GM19467 (cell line): Measurements from ENCODE around the gene CCDC106.
A peak's percentile ranks its signal among the peaks of the same experiment; 100 is the strongest.

Source experiments
- ATAC-seq: cut with Tn5 transposase; IDR thresholded peaks from one replicate; pipeline ENCODE4 v1.9.1; 2021; ENCODE audit warnings: mild to moderate bottlenecking, moderate library complexity; ENCODE audit not compliant: unreplicated experiment

Gene CCDC106

DNA sequence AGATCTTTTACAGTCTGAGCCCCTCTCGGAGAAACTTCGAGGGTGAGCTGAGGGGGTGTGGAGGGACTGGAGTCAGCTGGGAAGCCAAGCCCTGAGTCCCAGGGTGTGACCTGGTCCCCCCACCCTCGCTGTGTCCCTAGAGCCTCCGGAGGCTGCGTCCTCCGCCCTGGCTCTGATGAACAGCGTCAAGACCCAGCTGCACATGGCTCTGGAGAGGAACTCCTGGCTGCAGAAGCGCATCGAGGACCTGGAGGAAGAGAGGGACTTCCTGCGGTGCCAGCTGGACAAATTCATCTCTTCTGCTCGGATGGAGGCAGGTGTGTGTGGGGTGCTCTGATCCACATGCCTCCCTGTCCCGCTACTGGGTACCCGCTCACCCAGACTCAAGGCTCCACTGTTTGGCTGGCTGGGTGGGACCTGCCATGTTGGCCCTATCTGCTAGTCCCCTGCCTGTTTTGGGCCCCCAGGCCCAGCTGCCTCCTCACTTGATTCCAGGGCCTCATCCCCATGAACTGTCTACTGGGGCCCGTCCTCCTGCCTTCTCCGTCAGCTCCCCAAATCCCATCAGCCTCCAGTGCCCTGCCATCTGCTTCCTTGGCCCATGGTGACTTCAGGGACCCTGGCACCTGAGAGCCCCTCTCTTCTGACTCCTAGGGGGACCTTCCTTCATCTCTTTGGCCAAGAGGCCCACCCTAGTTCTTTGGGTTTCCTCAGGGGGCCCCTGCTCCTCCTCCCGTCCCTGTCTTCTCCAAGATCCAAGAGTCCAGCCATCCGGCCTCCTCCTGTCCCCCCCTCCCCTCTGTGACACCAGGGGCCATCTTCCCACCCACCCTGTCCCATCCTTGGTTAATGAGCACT is 1.5 kb downstream of the CCDC106 start:
- ATAC-seq, result no peak

DNA sequence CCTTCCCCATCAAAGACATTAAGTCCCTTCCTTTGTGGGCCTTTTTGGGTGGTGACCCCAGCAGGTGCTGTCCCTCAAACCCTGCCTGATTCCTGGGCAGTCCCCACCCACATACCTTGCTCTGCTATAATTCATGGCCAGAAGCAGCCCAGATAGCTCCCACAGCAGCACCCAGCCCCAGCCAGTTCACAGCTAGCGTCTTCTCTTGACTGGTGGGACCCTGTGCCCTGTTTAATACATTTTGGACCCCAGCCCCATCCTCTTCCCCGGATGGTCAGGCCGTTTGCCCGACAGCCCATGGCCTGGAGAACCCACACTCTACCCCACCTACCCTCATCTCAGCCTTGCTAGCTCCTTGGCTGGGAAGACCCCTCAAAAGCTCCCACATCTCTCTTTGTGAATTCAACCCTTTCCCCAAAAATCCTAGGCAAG is 2.1 kb downstream of the CCDC106 start:
- ATAC-seq, result no peak

GRCh38 chr19:55650602-55651230 is 2.7 kb downstream of the CCDC106 start:
- ATAC-seq, result no peak

DNA sequence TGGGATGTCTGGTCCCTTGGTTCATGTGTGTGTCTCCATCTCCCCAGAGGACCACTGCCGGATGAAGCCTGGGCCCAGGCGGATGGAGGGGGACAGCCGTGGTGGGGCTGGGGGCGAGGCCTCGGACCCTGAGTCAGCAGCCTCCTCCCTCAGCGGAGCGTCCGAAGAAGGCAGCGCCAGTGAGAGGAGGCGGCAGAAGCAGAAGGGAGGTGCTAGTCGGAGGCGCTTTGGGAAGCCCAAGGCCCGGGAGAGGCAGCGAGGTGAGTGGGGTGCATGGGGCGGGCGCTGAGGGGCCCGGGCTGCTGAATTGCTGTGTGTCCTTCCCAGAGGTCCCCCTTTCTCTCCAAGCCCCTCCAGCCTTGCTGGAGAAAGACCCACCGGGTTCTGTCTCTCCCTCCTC is 3.2 kb downstream of the CCDC106 start:
- ATAC-seq, result no peak

DNA sequence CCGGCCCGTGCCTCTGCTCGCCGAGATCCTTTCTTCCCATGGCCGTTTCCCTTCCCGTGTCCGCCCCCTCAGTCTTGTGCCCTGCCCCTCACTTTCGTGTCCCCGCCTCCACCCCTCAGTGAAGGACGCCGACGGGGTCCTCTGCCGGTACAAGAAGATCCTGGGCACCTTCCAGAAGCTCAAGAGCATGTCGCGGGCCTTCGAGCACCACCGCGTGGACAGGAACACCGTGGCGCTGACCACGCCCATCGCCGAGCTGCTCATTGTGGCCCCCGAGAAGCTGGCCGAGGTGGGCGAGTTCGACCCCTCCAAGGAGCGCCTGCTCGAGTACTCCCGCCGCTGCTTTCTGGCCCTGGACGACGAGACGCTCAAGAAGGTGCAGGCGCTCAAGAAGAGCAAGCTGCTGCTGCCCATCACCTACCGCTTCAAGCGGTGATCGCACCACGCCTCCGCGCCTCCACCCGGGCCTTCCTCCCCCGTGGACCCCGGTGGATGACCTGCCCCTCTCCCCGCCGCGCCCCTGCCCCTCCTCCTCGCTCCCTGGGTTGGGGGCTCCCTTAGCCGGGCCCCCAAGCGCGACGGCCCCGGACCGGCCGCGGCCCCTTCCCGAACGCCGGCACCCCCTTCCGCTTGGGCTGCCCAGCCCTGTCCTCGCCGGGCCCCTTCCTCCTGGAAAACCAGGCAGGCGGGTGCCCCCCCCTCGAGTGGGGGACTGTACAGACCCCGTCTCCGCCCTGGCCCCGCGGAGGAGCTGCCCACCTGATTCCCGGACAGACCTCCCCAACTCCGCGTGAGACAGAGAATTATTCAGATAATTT is 4.5 kb downstream of the CCDC106 start:
- ATAC-seq, result no peak

DNA sequence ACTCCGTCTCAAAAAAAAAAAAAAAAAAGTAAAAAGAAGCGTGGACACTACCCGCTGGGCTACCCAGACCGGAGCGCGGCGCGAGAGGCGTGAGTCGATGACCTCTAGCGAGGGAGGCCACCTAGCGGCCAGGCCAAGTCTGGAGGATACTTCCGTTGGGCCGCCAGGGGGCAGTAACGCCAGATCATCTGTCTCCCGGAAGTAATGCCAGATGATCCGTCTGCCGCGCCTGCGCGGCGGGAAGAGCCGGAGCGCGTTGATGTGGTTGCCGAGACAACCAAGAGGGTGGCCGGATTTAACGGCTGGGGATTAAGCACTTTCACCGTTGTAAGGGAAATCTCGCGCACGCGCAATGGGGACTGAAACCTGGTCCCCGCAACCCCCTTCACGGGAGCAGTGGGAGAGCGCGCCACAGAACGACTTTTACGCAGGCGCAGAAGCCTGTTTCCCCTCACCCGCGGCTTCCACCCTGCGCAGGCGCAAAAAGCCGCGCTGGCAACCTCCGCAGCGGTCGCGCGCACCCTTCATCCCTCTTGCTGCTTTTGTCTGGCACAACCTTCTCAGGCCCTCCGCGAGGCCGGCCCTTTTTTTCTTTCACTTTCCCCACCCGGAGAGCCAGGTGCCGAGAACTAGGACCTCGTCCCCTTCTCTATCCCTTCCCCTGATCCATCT is 5.8 kb downstream of the CCDC106 start:
- ATAC-seq, result peak; percentile 44

DNA sequence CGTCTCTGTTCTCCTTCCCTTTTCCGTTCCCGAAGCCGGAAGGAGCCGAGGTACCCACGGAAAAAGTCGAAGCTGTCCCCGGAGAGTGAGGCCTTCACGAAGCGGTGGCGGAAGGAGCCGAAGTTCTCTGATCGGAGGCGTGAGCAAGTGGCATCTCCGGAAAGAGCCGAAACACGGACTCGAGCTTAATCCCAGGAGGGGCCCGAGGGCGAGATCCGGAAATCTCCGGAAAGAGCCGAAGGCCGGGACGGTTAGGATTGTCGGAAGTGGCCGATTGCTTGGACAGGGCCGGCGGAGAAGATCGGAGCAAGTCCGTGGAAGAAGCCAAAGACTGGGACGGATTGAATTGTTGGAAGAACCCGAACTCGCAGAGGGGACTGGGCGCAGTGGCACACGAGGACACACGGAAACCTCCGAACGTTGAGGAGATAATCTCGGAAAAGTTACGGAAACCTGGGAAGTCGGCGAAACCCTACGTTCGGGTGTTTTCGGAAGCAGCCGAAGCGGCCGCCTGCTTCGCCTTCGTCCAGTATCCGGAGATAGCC is 6.4 kb downstream of the CCDC106 start:
- ATAC-seq, result peak; percentile 60

DNA sequence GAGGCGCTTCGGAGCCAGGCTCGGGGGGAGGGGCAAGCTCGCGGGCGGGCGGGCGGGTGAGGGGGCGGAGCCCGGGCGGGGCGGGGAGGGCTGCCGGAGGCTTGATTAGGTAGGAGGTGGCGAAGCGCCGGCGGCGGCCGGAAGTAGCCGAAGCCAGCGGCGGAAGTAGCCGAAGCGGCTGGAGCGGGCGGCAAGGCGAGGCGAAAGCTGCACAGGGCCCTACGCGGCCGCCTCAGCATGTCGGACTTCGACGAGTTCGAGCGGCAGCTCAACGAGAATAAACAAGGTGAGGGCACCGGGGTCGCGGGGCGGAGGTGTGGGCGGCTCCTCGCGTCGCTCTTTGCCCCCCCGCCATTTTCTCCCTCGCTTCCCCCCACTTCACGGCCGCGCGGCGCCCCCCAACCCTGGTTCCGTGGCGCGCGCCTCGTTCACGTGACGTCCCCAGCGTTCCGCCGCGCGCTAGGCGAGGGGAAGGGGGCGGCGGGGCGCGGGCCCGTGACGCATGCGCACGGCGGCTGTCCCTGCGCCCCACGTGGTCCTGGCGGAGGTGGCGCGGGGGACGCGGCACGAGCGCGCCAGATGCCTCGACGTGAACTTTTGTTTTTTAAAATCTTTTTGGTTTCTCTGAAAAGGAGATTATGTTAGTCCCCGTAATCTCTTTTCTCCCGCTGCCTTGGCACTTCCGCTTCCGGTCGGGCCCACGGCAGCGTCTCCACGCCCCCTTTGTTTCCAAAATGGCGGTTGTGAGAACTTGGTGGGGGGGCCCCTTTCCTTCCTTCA is 7.0 kb downstream of the CCDC106 start, which contains the start of gene U2AF2:
Gene U2AF2 (plus strand): TSS at position 168 of the 780 bp plus-strand sequence. CDS start 70 bp downstream, at position 238.
- peak; percentile 29 for ATAC-seq

DNA sequence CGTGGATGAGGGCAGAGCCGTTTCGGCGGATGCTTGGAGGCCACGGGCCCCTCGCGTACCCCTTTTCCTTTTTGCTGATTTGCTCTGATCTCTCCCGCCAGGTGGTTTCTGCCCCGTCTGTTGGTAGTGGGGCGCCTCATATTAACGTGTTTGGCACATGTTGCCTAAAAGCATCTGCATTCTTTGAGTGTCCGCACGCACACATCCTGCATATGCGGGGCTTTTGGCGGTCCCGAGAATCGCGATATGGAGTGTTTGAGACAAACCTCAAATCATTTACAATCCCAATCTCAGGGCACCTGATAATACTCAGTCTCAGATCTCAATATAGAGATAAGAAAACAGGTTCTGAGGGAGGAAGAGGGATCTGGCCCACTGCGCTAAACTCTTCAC is 7.6 kb downstream of the CCDC106 start:
- no peak for ATAC-seq

GRCh38 chr19:55656552-55656951 is 8.5 kb downstream of the CCDC106 start:
- ATAC-seq, result no peak

DNA sequence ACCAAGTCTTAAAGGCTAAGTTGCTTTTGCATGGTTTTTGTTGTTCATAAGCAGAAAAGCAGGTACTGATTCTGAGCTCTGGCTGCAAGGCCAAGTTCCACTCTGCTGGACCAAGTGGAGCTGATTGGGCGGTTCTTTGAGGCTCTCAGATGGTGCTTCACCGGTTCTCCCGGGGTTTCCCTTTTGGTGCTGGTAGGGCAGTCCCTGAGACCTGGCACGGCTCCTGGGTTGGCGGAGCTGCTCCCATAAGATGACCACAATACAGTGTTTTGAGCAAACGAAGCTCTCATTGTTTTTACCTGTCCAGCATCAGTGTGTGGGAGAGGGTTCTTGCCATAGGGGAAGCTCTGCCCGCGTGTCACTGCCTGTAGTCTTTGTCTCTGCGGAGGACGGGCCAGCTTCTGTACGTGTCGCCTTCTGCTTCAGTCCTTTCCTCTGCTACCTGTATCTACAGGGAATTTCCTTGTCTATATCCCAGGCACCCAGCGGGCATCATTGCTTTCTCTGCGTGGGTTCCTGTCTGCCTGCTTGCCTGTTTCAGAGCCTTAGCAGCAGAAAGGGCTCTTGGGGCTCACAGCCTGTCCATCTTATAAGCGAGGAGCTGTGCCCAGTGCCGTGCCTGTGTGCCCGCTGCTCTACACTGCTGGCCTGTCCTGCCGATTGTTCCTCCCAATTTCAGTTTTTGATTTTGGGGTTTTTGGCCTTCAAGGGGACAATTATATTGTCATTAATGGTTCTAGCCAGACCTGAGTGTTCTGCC is 9.2 kb downstream of the CCDC106 start:
- ATAC-seq, result no peak

- ATAC-seq, result no peak
These were observed 10.9 kb downstream of the CCDC106 start for GRCh38 chr19:55658846-55659459.

GRCh38 chr19:55659822-55660221 is 11.8 kb downstream of the CCDC106 start:
- ATAC-seq, result no peak

GRCh38 chr19:55660404-55660803 is 12.4 kb downstream of the CCDC106 start:
- ATAC-seq, result no peak

GRCh38 chr19:55660991-55661390 is 13.0 kb downstream of the CCDC106 start:
- ATAC-seq, result no peak

DNA sequence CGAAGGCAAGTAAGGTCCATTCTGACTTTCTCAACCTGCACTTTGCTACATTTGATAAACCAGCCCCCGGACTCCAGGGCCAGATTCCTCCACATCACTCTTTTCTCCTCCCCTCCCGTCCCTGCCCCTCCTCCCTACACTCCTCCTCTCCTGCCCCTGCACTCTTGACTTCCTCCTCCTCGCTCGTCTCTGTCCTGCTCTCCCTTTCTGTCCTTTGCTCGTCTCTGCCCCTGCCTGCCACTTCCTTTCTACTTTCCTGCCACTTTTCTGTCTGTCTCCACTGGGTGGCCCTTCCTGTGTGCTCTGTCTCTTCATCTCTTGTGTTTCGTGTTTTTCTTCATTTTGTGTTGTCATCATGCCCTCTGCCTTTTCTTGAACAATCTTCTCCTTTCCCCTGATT is 13.8 kb downstream of the CCDC106 start:
- no peak for ATAC-seq

- ATAC-seq, result no peak
These were observed 16.0 kb downstream of the CCDC106 start for GRCh38 chr19:55663846-55664536.
